ENCODE data around the gene CDC42BPA. TPM values are rescaled to one million over a fixed set of nuclear protein-coding genes. Genes with fewer than 3 reads are reported as not detected.

The CDC42BPA gene
- total and polyA plus RNA-seq, 3 experiments from 2014 or later, result 0.42 to 0.72 (median 0.44) TPM

DNA sequence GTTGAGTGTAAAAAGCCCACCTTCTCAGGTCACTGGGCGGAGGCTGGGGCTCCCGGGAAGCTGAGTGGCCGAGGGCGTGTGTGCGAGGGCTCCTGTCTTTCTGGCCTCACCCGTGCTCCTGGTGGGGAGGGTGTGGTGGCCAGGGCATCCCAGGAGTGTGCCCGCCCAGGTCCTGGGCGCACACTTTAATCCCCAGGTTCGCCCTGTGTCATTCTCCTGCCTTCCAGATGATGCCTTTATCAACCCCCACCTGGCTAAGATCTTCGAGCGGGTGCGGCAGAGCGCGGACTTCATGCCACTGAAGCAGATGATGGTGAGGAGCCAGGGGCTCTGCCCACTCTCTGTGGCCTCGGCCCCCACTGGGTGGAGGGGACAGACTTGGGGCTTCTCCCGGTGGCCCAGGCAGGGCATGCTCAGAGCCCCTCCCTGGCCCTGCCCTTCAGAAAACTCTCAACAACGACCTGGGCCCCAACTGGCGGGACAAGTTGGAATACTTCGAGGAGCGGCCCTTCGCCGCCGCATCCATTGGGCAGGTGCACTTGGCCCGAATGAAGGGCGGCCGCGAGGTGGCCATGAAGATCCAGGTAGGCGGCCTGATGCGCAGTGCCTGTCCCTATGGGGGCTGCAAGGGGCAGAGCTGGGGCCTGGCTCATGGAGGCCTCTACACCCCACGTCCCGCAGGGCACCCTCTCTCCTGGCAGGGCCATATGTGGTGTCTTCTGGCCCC, 335.7 kb downstream of the CDC42BPA start:
- Histone ChIP-seq H3K4me3 (ENCODE audit: low read length) (no peak overlapping the region), H3K27ac (ENCODE audit: low read depth, low read length) (no peak overlapping the region), H3K27me3 (ENCODE audit: insufficient read depth, low read length, poor library complexity, severe bottlenecking) (no peaks in the 10 kb centered on the region), H3K9me3 (ENCODE audit: low read length) (no peaks in the 10 kb centered on the region), H3K36me3 (ENCODE audit: insufficient read depth, low read length) (no peaks in the 10 kb centered on the region), H3K4me1 (ENCODE audit: insufficient read depth, low read length) (no peaks in the 10 kb centered on the region)
- H3K36me3 Mint-ChIP-seq, result peaks cover 4 to 67% (median 6%) of the 10 kb centered on the region in 3 donors
- ChIA-PET CTCF (no interaction called here), POLR2A (no interaction called here)
- H3K4me1 Mint-ChIP-seq, result no peaks in the 10 kb centered on the region
- H3K4me3 Mint-ChIP-seq, result no peak overlapping the region
- no peak for DNase-seq
- peak overlapping the region in 2 of 8 donors; percentile 21 to 91 for H3K27ac Mint-ChIP-seq
- H3K9me3 Mint-ChIP-seq, result no peaks in the 10 kb centered on the region
- no peaks in the 10 kb centered on the region for H3K27me3 Mint-ChIP-seq

GRCh38 chr1:226981838-226982237, 336.5 kb downstream of the CDC42BPA start:
- H3K9me3 Mint-ChIP-seq, result no peaks in the 10 kb centered on the region
- H3K36me3 ChIP-seq (ENCODE audit: insufficient read depth, low read length), result no peaks in the 10 kb centered on the region
- CTCF ChIA-PET, result no interaction called here

GRCh38 chr1:226981386-226981817, 336.9 kb downstream of the CDC42BPA start:
- POLR2A ChIA-PET, result no interaction called here
- no peak for DNase-seq
- Mint-ChIP-seq H3K9me3 (no peaks in the 10 kb centered on the region), H3K4me3 (no peak overlapping the region), H3K36me3 (peaks cover 0 to 61% (median 2%) of the 10 kb centered on the region in 3 donors), H3K4me1 (no peaks in the 10 kb centered on the region), H3K27ac (no peak overlapping the region), H3K27me3 (no peaks in the 10 kb centered on the region)
- Histone ChIP-seq H3K4me3 (ENCODE audit: low read length) (no peak overlapping the region), H3K9me3 (ENCODE audit: low read length) (no peaks in the 10 kb centered on the region), H3K4me1 (ENCODE audit: insufficient read depth, low read length) (no peaks in the 10 kb centered on the region), H3K27ac (ENCODE audit: low read depth, low read length) (no peak overlapping the region), H3K27me3 (ENCODE audit: insufficient read depth, low read length, poor library complexity, severe bottlenecking) (no peaks in the 10 kb centered on the region), H3K36me3 (ENCODE audit: insufficient read depth, low read length) (no peaks in the 10 kb centered on the region)
- CTCF ChIA-PET, result no interaction called here

More at GRCh38 chr1:226981838-226982237, 336.5 kb downstream of the CDC42BPA start:
- no peaks in the 10 kb centered on the region for H3K27me3 Mint-ChIP-seq
- H3K4me3 ChIP-seq (ENCODE audit: low read length), result no peak overlapping the region
- no peak overlapping the region for H3K27ac ChIP-seq (ENCODE audit: low read depth, low read length)
- peaks cover 2 to 63% (median 6%) of the 10 kb centered on the region in 3 donors for H3K36me3 Mint-ChIP-seq
- H3K9me3 ChIP-seq (ENCODE audit: low read length), result no peaks in the 10 kb centered on the region
- no peaks in the 10 kb centered on the region for H3K4me1 ChIP-seq (ENCODE audit: insufficient read depth, low read length)
- no peak overlapping the region for H3K27ac Mint-ChIP-seq
- no peaks in the 10 kb centered on the region for H3K27me3 ChIP-seq (ENCODE audit: insufficient read depth, low read length, poor library complexity, severe bottlenecking)
- no peak for DNase-seq
- POLR2A ChIA-PET, result no interaction called here
- H3K4me3 Mint-ChIP-seq, result no peak overlapping the region
- no peaks in the 10 kb centered on the region for H3K4me1 Mint-ChIP-seq

DNA sequence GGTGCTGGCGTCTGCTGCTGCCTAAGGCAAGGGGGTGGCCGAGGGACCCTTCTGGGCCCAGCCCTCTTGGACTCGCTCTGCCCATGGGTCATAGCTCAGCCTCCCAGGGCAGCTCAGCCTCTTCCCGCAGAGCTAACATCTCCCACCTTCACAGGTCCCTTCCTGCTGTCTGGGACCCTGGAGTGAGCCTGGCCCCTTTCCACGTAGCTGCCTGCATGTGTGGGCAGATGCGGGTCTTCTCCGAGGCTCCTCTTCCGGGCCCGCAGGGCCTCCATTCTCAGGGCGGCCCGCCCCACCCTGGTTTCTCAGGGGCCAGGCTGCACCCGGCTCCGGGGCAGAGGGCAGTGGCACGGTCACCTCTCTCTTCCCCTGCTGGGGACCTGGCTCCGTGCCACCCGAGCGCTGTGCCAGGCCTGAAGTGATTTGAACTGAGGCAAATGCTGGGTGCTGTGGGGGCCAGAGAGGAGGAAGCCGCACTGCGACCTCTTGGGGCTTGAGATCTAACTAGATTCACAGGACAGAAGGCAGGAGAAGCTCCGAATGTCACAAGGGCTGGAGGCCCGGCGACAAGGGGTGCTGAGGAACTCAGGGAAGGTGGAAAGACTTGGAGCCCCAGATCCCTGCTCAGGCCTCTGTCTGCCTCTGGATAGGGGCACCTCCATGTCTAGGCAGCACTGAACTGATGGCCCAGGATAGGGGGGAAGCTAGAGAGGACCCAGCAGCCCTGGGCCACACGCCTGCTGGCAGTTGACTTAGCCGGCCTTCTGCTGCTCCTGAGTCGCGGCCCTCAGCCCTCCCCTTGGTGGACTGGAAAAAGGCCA, 337.5 kb downstream of the CDC42BPA start:
- no peak overlapping the region for H3K27ac Mint-ChIP-seq
- H3K4me3 ChIP-seq (ENCODE audit: low read length), result no peak overlapping the region
- no peak for DNase-seq

GRCh38 chr1:226980122-226980560, 338.2 kb downstream of the CDC42BPA start:
- DNase-seq, result no peak
- Histone ChIP-seq H3K9me3 (ENCODE audit: low read length) (no peaks in the 10 kb centered on the region), H3K27ac (ENCODE audit: low read depth, low read length) (no peak overlapping the region), H3K4me1 (ENCODE audit: insufficient read depth, low read length) (no peaks in the 10 kb centered on the region), H3K4me3 (ENCODE audit: low read length) (no peak overlapping the region), H3K27me3 (ENCODE audit: insufficient read depth, low read length, poor library complexity, severe bottlenecking) (no peaks in the 10 kb centered on the region), H3K36me3 (ENCODE audit: insufficient read depth, low read length) (no peaks in the 10 kb centered on the region)
- Mint-ChIP-seq H3K27ac (peak overlapping the region in 1 of 8 donors; percentile 33), H3K4me1 (no peaks in the 10 kb centered on the region), H3K36me3 (peaks cover 0 to 53% (median 2%) of the 10 kb centered on the region in 3 donors), H3K4me3 (no peak overlapping the region), H3K27me3 (no peaks in the 10 kb centered on the region), H3K9me3 (no peaks in the 10 kb centered on the region)
- POLR2A ChIA-PET, result no interaction called here
- CTCF ChIA-PET, result no interaction called here

More for the DNA sequence above, 337.5 kb downstream of the CDC42BPA start:
- H3K9me3 Mint-ChIP-seq, result no peaks in the 10 kb centered on the region
- H3K36me3 Mint-ChIP-seq, result peaks cover 0 to 55% (median 2%) of the 10 kb centered on the region in 3 donors
- Histone ChIP-seq H3K4me1 (ENCODE audit: insufficient read depth, low read length) (no peaks in the 10 kb centered on the region), H3K9me3 (ENCODE audit: low read length) (no peaks in the 10 kb centered on the region), H3K27ac (ENCODE audit: low read depth, low read length) (no peak overlapping the region), H3K27me3 (ENCODE audit: insufficient read depth, low read length, poor library complexity, severe bottlenecking) (no peaks in the 10 kb centered on the region), H3K36me3 (ENCODE audit: insufficient read depth, low read length) (no peaks in the 10 kb centered on the region)
- CTCF ChIA-PET, result no interaction called here
- no peaks in the 10 kb centered on the region for H3K4me1 Mint-ChIP-seq
- H3K27me3 Mint-ChIP-seq, result no peaks in the 10 kb centered on the region
- H3K4me3 Mint-ChIP-seq, result no peak overlapping the region
- POLR2A ChIA-PET, result no interaction called here

- POLR2A ChIA-PET, result no interaction called here
- H3K9me3 ChIP-seq (ENCODE audit: low read length), result no peaks in the 10 kb centered on the region
- no peak overlapping the region for H3K4me3 Mint-ChIP-seq
- H3K4me3 ChIP-seq (ENCODE audit: low read length), result no peak overlapping the region
- H3K27ac ChIP-seq (ENCODE audit: low read depth, low read length), result no peak overlapping the region
- no peaks in the 10 kb centered on the region for H3K27me3 ChIP-seq (ENCODE audit: insufficient read depth, low read length, poor library complexity, severe bottlenecking)
- H3K9me3 Mint-ChIP-seq, result no peaks in the 10 kb centered on the region
- H3K27me3 Mint-ChIP-seq, result no peaks in the 10 kb centered on the region
- H3K36me3 Mint-ChIP-seq, result peaks cover 0 to 52% (median 2%) of the 10 kb centered on the region in 3 donors
- H3K27ac Mint-ChIP-seq, result no peak overlapping the region
- H3K36me3 ChIP-seq (ENCODE audit: insufficient read depth, low read length), result no peaks in the 10 kb centered on the region
- no peaks in the 10 kb centered on the region for H3K4me1 ChIP-seq (ENCODE audit: insufficient read depth, low read length)
- CTCF ChIA-PET, result no interaction called here
- H3K4me1 Mint-ChIP-seq, result no peaks in the 10 kb centered on the region
- no peak for DNase-seq
Observed at GRCh38 chr1:226979517-226980121, 338.7 kb downstream of the CDC42BPA start.

DNA sequence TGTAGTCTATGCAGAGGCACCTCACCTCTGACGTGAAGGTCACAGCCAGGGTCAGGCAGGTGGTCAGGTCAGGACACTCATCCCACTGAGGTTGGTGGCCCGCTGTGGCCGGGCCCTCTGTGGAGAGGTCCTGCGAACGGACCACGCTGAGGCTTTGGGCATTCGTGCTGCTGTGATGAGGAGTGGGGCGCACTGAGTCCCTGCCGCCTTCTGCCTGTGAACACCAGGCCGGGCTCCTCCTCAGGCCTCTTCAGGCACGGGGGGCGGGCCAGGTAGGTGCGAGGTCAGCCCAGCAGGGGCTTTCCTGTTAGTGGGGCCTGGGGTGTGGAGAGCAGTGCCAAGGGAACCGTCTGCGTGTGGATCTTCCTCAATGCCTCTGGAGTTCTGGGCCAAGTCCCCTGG, 339.2 kb downstream of the CDC42BPA start:
- Mint-ChIP-seq H3K4me3 (no peak overlapping the region), H3K36me3 (peaks cover 0 to 51% (median 2%) of the 10 kb centered on the region in 3 donors), H3K4me1 (no peaks in the 10 kb centered on the region), H3K9me3 (no peaks in the 10 kb centered on the region), H3K27me3 (no peaks in the 10 kb centered on the region), H3K27ac (no peak overlapping the region)
- DNase-seq, result no peak
- H3K27me3 ChIP-seq (ENCODE audit: insufficient read depth, low read length, poor library complexity, severe bottlenecking), result no peaks in the 10 kb centered on the region
- H3K4me1 ChIP-seq (ENCODE audit: insufficient read depth, low read length), result no peaks in the 10 kb centered on the region
- CTCF ChIA-PET, result no interaction called here
- no peaks in the 10 kb centered on the region for H3K36me3 ChIP-seq (ENCODE audit: insufficient read depth, low read length)
- no peaks in the 10 kb centered on the region for H3K9me3 ChIP-seq (ENCODE audit: low read length)
- H3K4me3 ChIP-seq (ENCODE audit: low read length), result no peak overlapping the region
- POLR2A ChIA-PET, result no interaction called here
- no peak overlapping the region for H3K27ac ChIP-seq (ENCODE audit: low read depth, low read length)
